Measurements from ENCODE around the gene RING1.
"Not testable (repeated sequence)": the region's sequence is repeated elsewhere in the genome, so short reads cannot be mapped to it uniquely, and the experiment has no call there.

The RING1 gene

GRCh38 chr6:33206027-33206863 lies 2.1 kb upstream of the RING1 start:
- DNase-seq (ENCODE audit: low read depth in 2 of 2): no peak

GRCh38 chr6:33206864-33207551 lies 1.3 kb upstream of the RING1 start:
- DNase-seq (ENCODE audit: low read depth in 2 of 2): no peak

- DNase-seq (ENCODE audit: low read depth in 2 of 2): no peak
Measured at GRCh38 chr6:33207552-33208090, 679 bp upstream of the RING1 start.

GRCh38 chr6:33209856-33210255 lies 1.6 kb downstream of the RING1 start:
- DNase-seq (ENCODE audit: low read depth in 2 of 2): no peak

- no peak for DNase-seq (ENCODE audit: low read depth in 2 of 2)
Measured at GRCh38 chr6:33211136-33211535, 2.8 kb downstream of the RING1 start.

GRCh38 chr6:33211666-33212422 lies 3.5 kb downstream of the RING1 start:
- no peak for DNase-seq (ENCODE audit: low read depth in 2 of 2)

- DNase-seq (ENCODE audit: low read depth in 2 of 2): no peak
Measured at GRCh38 chr6:33212857-33213165, 4.5 kb downstream of the RING1 start.

- no peak for DNase-seq (ENCODE audit: low read depth in 2 of 2)
Measured at GRCh38 chr6:33213166-33213988, 5.1 kb downstream of the RING1 start.

GRCh38 chr6:33213989-33214335 lies 5.7 kb downstream of the RING1 start:
- no peak for DNase-seq (ENCODE audit: low read depth in 2 of 2)

GRCh38 chr6:33215271-33216116 lies 7.2 kb downstream of the RING1 start:
- no peak for DNase-seq (ENCODE audit: low read depth in 2 of 2)

GRCh38 chr6:33216117-33216649 lies 7.9 kb downstream of the RING1 start:
- no peak for DNase-seq (ENCODE audit: low read depth in 2 of 2)

- no peak for DNase-seq (ENCODE audit: low read depth in 2 of 2)
Measured at GRCh38 chr6:33217246-33217645, 8.9 kb downstream of the RING1 start.

GRCh38 chr6:33217681-33218080 lies 9.4 kb downstream of the RING1 start:
- no peak for DNase-seq (ENCODE audit: low read depth in 2 of 2)

GRCh38 chr6:33226503-33227120 lies 18.3 kb downstream of the RING1 start:
- not testable (repeated sequence) for DNase-seq (ENCODE audit: low read depth in 2 of 2)

GRCh38 chr6:33235221-33235634 lies 26.9 kb downstream of the RING1 start:
- no peak for DNase-seq (ENCODE audit: low read depth in 2 of 2)

- no peak for DNase-seq (ENCODE audit: low read depth in 2 of 2)
Measured at GRCh38 chr6:33236328-33236727, 28.0 kb downstream of the RING1 start.

- DNase-seq (ENCODE audit: low read depth in 2 of 2): no peak
Measured at GRCh38 chr6:33236852-33237251, 28.6 kb downstream of the RING1 start.

GRCh38 chr6:33237741-33238140 lies 29.4 kb downstream of the RING1 start:
- no peak for DNase-seq (ENCODE audit: low read depth in 2 of 2)

- DNase-seq (ENCODE audit: low read depth in 2 of 2): no peak
Measured at GRCh38 chr6:33241968-33242367, 33.7 kb downstream of the RING1 start.

GRCh38 chr6:33243476-33243875 lies 35.2 kb downstream of the RING1 start:
- no peak for DNase-seq (ENCODE audit: low read depth in 2 of 2)
